HG03378 (cell line): Measurements from ENCODE around the gene FAM118B.

Experiments
- ATAC-seq: cut with Tn5 transposase; IDR thresholded peaks from one replicate; pipeline ENCODE4 v1.9.1; 2021; ENCODE audit warnings: mild to moderate bottlenecking, moderate library complexity; ENCODE audit not compliant: unreplicated experiment

Gene FAM118B

DNA sequence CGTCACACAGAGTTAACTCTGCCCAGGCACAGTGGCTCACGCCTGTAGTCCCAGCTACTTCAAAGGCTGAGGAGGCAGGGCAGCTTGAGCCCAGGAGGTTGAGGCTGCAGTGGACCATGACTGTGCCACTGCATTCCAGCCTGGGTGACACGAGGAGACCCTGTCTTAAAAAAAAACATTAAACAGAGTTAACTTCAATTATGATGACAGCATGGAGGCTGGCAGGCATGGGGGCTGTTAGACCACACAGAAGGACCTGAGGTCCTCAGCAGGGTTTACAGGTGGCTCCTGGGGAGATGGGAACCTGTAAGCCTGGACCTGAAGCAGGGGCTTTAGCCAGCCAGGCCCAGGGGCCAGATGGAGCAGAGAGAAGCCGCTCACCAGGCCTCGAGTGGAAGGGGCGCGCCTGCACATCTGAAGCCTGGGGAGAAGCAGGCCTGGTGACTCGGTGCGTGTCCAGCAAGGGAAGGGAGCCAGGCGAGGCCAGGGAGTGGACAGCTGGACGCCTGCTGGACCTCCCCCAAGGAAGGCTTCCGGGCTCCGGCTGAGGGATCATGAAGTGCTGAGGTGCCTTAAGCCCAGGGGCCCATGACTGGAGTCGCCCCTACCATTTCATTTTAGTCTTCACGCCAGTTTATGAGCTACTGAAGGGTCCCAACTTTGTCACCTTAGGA is 25.4 kb upstream of the FAM118B start:
- no peak for ATAC-seq

DNA sequence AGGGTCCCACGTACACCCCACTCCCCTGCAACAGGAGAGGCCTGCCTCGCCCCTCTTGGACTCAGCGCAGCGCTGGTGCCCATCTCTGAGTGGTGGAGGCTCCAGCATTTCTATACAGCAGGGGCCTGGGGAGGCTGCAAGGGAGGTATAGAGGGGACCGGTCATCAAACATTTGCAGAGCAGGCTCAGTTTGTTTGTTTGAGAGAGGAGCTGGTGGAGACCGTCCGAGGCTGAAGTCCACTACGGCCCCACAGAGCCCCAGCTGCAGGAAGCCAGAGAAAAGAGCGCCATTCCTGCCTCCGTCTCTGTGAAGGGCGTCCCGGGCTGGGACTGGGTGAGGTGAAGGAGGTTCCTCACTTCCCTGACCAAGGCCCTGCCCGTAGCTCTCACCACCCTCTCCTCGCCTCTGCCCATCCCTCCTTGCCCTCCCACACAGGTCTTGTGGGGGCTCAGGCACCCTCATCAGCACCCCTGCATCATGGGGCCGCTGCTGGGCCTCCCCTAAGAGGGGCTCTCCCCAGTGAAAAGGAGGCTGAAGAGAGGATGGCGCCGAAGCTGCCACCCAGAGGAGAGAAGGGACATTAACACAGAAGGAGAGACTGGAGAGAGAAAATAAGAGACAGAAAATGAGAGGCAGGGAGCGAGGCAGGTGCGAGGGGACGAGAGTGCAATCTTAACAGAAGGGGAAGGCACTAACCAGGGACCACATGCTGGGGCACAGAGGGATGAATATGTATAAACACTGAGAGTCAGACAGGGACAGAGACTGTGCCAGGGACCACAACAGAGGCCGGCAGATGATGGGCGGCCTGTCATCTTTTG is 24.7 kb upstream of the FAM118B start:
- no peak for ATAC-seq

GRCh38 chr11:126188332-126189108 is 23.1 kb upstream of the FAM118B start:
- peak; percentile 52 for ATAC-seq

DNA sequence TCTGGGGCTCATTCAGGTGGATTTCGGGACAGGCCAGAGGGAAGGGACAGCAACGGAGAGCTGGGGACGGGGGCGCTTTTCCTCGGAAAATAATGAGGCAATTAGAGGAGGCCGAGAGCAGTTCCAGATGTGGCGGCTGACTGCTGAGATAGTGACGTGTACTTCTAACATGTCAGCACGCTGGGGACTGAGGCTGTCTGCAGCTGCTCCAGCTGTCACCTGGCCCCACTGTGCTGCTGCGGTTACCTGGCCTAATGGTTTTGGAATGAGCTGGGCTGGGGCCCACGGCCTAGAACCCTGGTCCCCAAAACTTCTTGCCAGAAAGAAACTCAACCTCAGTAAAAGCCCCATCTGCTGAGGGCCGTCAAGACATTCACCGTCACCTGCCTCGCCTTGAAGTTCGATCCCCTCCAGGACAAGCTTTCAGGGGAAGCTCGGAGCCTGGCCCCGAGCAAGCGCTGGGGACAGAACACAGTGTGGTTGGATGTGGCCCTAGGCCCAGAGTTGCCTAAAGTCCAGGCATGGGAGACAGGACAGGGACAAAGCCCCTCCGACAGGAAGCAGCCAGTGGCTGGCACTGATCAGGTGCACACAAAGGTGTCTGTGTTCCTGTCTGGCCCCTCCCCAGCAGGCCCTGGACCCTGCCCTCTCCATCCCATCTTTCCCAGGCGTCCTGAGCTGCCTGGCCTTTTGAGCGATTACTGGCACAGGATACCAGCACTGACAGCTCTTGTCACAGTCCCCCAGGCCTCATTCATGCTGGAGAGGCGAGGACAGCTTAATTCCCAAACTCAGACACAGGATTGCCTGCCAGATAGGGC is 22.3 kb upstream of the FAM118B start:
- no peak for ATAC-seq

GRCh38 chr11:126190792-126191191 is 20.8 kb upstream of the FAM118B start:
- no peak for ATAC-seq

- ATAC-seq, result no peak
Measured at GRCh38 chr11:126191379-126192073, 20.1 kb upstream of the FAM118B start.

GRCh38 chr11:126192361-126192760 is 19.2 kb upstream of the FAM118B start:
- ATAC-seq, result no peak

- no peak for ATAC-seq
Measured at GRCh38 chr11:126193038-126193478, 18.5 kb upstream of the FAM118B start.

- no peak for ATAC-seq
Measured at GRCh38 chr11:126194121-126194543, 17.4 kb upstream of the FAM118B start.

DNA sequence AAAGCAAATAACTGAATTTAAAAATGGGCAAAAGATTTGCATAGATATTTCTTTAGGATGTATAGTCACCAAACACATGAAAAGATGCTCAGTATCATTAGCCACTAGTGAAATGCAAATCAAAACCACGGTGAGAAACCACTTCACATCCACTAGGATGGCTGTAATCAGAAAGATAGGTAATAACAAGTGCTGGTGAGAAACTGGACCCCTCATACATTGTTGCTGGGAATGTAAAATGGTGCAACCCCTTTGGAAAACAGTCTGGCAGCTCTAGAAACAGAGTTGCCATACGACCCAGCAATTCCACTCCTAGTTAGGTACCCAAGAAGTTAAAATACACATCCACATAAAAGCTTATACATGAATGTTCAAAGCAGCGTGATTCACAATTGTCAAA is 16.5 kb upstream of the FAM118B start:
- no peak for ATAC-seq

DNA sequence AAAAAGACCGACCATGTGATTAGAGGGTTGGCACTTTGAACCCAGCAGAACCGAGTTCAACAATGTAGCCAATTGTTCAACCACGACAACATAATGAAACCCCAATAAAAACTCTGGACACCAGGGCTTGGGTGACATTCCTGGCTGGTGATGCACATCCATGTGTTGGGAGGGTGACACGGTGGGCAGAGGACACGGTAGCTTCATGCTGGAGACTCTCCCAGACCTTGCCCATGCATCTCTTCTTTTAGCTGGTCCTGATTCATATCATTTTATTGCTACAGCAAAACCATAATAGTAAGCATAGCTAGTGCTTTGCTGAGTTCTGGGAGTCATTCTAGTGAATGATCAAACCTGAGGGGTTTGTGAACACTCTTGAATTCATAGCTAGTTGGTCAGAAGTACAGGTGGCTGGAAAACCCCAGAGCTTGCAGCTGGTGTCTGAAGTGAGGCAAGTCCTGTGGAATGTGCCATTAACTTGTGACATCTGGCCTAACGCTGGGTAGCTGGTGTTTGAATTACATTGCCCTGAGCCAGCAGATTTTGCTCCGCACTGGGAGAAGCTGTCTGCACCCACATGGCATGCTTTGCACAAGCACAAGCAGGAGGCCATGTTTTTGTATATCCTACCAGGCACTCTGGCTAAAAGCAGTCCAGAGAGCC is 14.2 kb upstream of the FAM118B start:
- no peak for ATAC-seq

DNA sequence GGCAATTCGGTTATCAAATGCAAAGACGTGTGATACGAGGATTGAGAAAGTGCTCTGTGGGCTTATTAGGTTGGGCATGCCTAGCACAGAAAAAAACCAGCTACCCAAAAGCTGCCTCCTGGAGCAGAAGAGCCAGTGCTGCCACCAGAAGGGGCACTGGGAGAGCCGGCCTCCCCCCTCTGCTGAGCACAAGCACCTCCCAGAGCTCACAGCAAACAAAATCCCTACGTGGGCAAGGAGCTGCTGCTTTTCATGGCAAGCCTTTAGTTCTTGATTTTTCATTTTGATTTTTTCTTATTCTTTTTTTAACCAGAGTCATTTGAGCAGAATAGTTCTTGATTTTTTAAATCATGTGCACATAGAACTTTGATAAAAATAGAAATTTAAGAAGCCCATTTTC is 12.9 kb upstream of the FAM118B start:
- no peak for ATAC-seq

DNA sequence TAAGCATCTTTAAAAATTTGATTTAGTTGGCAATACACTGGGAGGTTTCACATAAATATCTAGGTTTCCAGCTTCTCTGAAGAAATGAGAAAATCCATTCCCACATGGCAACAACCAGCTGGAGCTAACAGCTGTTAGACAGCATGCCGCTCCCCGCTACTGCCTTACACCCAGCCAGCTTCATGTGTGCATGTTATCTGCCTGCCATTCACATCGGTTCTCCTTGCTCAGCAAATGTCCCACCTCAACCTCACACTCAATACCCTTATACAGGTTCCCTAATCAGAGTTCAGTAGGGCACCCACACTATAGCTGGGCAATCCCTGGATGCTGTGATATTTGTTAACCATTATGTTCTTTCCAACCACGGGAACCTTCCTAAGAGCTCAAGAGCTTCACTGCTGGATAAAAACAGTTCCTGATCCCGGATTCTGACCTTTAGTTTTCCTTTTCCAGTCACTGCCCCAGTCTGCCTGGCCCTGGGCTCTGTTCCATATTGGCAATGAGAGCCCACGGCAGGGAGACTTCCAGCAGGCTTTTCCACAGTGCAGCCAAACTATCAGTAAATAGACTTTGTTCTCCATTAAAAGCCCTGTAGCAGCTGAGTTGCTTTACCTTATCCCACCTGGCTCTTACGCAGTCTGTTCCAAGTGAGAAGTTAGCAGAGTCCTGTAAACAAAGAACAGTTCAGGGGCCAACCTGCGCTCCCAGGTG is 8.8 kb upstream of the FAM118B start:
- no peak for ATAC-seq

DNA sequence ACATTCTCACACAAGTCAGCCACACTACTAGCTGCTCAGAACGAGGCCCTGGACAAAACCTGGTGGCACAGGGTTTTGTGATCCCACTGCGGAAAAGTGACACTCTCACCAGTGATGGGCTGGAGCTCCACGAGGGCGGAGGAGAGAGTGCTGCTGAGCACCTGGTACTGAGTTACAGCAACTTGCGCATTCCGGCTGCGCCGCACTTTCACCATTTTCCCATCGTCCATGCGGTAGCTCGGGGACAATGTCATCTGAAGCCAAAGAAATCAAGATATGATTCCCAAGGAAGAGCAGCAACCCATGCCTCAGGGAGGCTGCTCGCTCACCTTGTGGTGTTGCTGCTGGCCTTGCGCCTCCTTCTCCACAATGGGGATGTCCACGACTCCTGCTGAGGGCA is 6.2 kb upstream of the FAM118B start:
- no peak for ATAC-seq

- ATAC-seq, result no peak
Measured at GRCh38 chr11:126207896-126208295, 3.7 kb upstream of the FAM118B start.

DNA sequence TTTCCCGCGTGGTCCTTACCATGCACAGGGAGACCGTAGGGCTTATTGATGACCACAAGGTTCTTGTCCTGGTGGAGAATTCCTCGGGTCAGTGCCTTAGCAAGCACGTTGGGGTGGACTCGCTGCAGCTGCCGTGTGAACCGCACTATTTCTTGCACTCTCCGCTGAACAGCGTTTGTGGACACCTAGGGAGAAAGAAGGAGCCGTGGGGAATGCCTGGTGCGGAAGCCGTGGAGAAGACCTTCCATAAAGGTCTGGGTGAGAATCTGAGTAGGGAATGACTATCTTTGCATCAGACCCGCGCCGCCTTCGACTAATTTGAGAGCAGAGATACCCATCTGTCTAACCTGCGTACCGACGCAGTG is 729 bp upstream of the FAM118B start:
- ATAC-seq, result peak; percentile 1

- no peak for ATAC-seq
Measured at GRCh38 chr11:126212089-126212660, 593 bp downstream of the FAM118B start.

GRCh38 chr11:126214441-126214840 is 2.9 kb downstream of the FAM118B start:
- no peak for ATAC-seq

- ATAC-seq, result no peak
Measured at GRCh38 chr11:126214841-126215240, 3.3 kb downstream of the FAM118B start.
